Aorta (tissue), 5 donors: ENCODE results near the gene FCHSD2. TPM values are rescaled to one million over a fixed set of nuclear protein-coding genes. Genes with fewer than 3 reads are reported as not detected.
A peak's percentile ranks its signal among the peaks of the same experiment; 100 is the strongest.

ENCODE experiments used
- ATAC-seq: fragments of 200-7000 bp; cut with Tn5 transposase; one replicate; pipeline ENCODE4 v1.9.1; 2022; ENCODE audit warnings: moderate library complexity; ENCODE audit not compliant: low FRiP score
- DNase-seq, 2 donors: peaks; one replicate each; pipeline ENCODE4 v3.0.0-alpha.2; 2020
- H3K27ac ChIP-seq, 2 donors: one replicate each; pipeline ENCODE4 v1.5.1; 2013; ENCODE audit warnings: low read length in 2 of 2, mild to moderate bottlenecking in 2 of 2, moderate library complexity in 2 of 2, control low read depth in 1 of 2, inconsistent platforms in 1 of 2, low read depth in 1 of 2
- H3K27me3 ChIP-seq, 2 donors: one replicate each; pipeline ENCODE4 v1.6.1; 2013; ENCODE audit warnings: control low read depth in 1 of 2, low read length in 1 of 2, mild to moderate bottlenecking in 1 of 2, moderate library complexity in 1 of 2; ENCODE audit not compliant: insufficient read depth in 2 of 2, control insufficient read depth in 1 of 2
- H3K36me3 ChIP-seq, 2 donors: one replicate each; pipeline ENCODE4 v1.6.1; 2013; ENCODE audit warnings: control low read depth in 1 of 2, low read length in 1 of 2, mild to moderate bottlenecking in 1 of 2; ENCODE audit not compliant: insufficient read depth in 2 of 2, control insufficient read depth in 1 of 2
- H3K4me1 ChIP-seq, 2 donors: one replicate each; pipeline ENCODE4 v1.6.1; 2013; ENCODE audit warnings: low read length in 2 of 2, control low read depth in 1 of 2, mild to moderate bottlenecking in 1 of 2, moderate library complexity in 1 of 2; ENCODE audit not compliant: insufficient read depth in 2 of 2, control insufficient read depth in 1 of 2
- H3K4me3 ChIP-seq, 2 donors: one replicate each; pipeline ENCODE4 v1.5.1; 2013; ENCODE audit warnings: low read length in 2 of 2, control low read depth in 1 of 2, mild to moderate bottlenecking in 1 of 2
- H3K9me3 ChIP-seq: one replicate; pipeline ENCODE4 v1.6.1; 2013; ENCODE audit warnings: mild to moderate bottlenecking, low read length; ENCODE audit not compliant: control insufficient read depth
- WGBS, 2 donors: extraction: QIAGEN DNeasy Blood & Tissue Kit; methylation state at CpG; one replicate each; pipeline ENCODE4 v1.1.7; 2013; 5-methylcytosine and 5-hydroxymethylcytosine counted together
- intact Hi-C, 2 donors: fragments of 100-400 bp; cut with DNase I; formaldehyde crosslinking; loops; one replicate each; pipeline versions ENCODE4 v1.14.2 to v1.15.0; 2022
- polyA plus RNA-seq, 2 donors: library from polyadenylated mRNA; stranded (reverse); fragments of 200-250 nt; gene quantifications; one replicate each; pipeline ENCODE4 v1.2.3, GENCODE V29; 2013
- total RNA-seq, 2 donors: library from RNA; stranded (reverse); fragmentation: NEBNext Ultra II Directional; extraction: Animal tissue kit (Norgen Biotek cat#: 25700); gene quantifications; one replicate each; pipeline ENCODE4 v1.2.1, GENCODE V29; 2021
- donor health status: healthy with polysubstance abuse.
- donor health status: Bipolar disorder and iron deficiency.
- donor health status: DM: no; HTN: no; CAD: no.
- donor health status: DM: no; HTN: no; CAD: no.
- donor health status: DM: yes; HTN: yes; CAD: no.

Gene FCHSD2
- total and polyA plus RNA-seq, 4 donors, result 34.4 to 107 (median 62.2) TPM

GRCh38 chr11:73113426-73113825 lies 28.7 kb downstream of the FCHSD2 start:
- intact Hi-C loops, result no loop called here
- H3K27ac ChIP-seq, result no peak overlapping the region
- H3K4me1 ChIP-seq, result no peaks in the 10 kb centered on the region
- ATAC-seq (no peak), DNase-seq (no peak)
- H3K9me3 ChIP-seq, result no peaks in the 10 kb centered on the region
- H3K36me3 ChIP-seq, result no peaks in the 10 kb centered on the region
- WGBS, 2 donors, result 95 to 97% methylated on average over 6 of the region's 6 CpGs
- H3K27me3 ChIP-seq, result no peaks in the 10 kb centered on the region
- no peak overlapping the region for H3K4me3 ChIP-seq

GRCh38 chr11:73107597-73107996 lies 34.5 kb downstream of the FCHSD2 start:
- ATAC-seq, result no peak
- Histone ChIP-seq H3K4me1 (no peaks in the 10 kb centered on the region), H3K27me3 (no peaks in the 10 kb centered on the region), H3K36me3 (no peaks in the 10 kb centered on the region), H3K27ac (no peak overlapping the region), H3K4me3 (no peak overlapping the region), H3K9me3 (no peaks in the 10 kb centered on the region)
- intact Hi-C loops, result no loop called here
- WGBS, 2 donors, result 78 to 82% methylated on average over 3 of the region's 3 CpGs
- no peak for DNase-seq

- no peak for ATAC-seq
- Histone ChIP-seq H3K27me3 (no peaks in the 10 kb centered on the region), H3K27ac (no peak overlapping the region), H3K4me1 (no peaks in the 10 kb centered on the region), H3K36me3 (no peaks in the 10 kb centered on the region), H3K9me3 (no peaks in the 10 kb centered on the region), H3K4me3 (no peak overlapping the region)
- WGBS, 2 donors, result 85 to 96% methylated on average over 1 of the region's 1 CpG
- no peak for DNase-seq
- intact Hi-C loops, result no loop called here
Observed at GRCh38 chr11:73106347-73106746, 35.8 kb downstream of the FCHSD2 start.

GRCh38 chr11:73100578-73100977 lies 41.5 kb downstream of the FCHSD2 start:
- no peaks in the 10 kb centered on the region for H3K27me3 ChIP-seq

GRCh38 chr11:73099512-73100266 lies 42.4 kb downstream of the FCHSD2 start:
- no peak overlapping the region for H3K27ac ChIP-seq
- WGBS, 2 donors, result 85 to 91% methylated on average over 25 of the region's 25 CpGs
- intact Hi-C loops, result no loop called here
- no peaks in the 10 kb centered on the region for H3K27me3 ChIP-seq
- H3K4me1 ChIP-seq, result peaks cover 0 to 2% of the 10 kb centered on the region in 2 donors
- ATAC-seq (no peak), DNase-seq (no peak)
- no peak overlapping the region for H3K4me3 ChIP-seq
- H3K9me3 ChIP-seq, result no peaks in the 10 kb centered on the region
- H3K36me3 ChIP-seq, result no peaks in the 10 kb centered on the region

More at GRCh38 chr11:73100578-73100977, 41.5 kb downstream of the FCHSD2 start:
- 73 to 78% methylated on average over 8 of the region's 8 CpGs for WGBS, 2 donors
- ATAC-seq (no peak), DNase-seq (no peak)
- peaks cover 0 to under 1% of the 10 kb centered on the region in 2 donors for H3K4me1 ChIP-seq
- H3K36me3 ChIP-seq, result no peaks in the 10 kb centered on the region
- no peaks in the 10 kb centered on the region for H3K9me3 ChIP-seq
- no peak overlapping the region for H3K27ac ChIP-seq
- intact Hi-C loops, result no loop called here
- no peak overlapping the region for H3K4me3 ChIP-seq

GRCh38 chr11:73095613-73096012 lies 46.5 kb downstream of the FCHSD2 start:
- Histone ChIP-seq H3K4me1 (peaks cover 0 to 2% of the 10 kb centered on the region in 2 donors), H3K27ac (no peak overlapping the region), H3K36me3 (no peaks in the 10 kb centered on the region), H3K4me3 (no peak overlapping the region), H3K27me3 (no peaks in the 10 kb centered on the region), H3K9me3 (no peaks in the 10 kb centered on the region)
- whole genome bisulfite sequencing, 2 donors, result 33% methylated on average over 2 of the region's 2 CpGs
- DNase-seq (no peak), ATAC-seq (no peak)
- intact Hi-C loops, result no loop called here

- no peaks in the 10 kb centered on the region for H3K9me3 ChIP-seq
- ATAC-seq (no peak), DNase-seq (no peak)
- no peaks in the 10 kb centered on the region for H3K27me3 ChIP-seq
- intact Hi-C loops, result no loop called here
- H3K4me1 ChIP-seq, result peaks cover 4% of the 10 kb centered on the region in 2 donors
- no peak overlapping the region for H3K27ac ChIP-seq
- H3K36me3 ChIP-seq, result no peaks in the 10 kb centered on the region
- 82% methylated on average over 9 of the region's 9 CpGs for WGBS, 2 donors
- H3K4me3 ChIP-seq, result no peak overlapping the region
Observed at GRCh38 chr11:73091521-73092305, 50.4 kb downstream of the FCHSD2 start.

- WGBS, 2 donors, result 28 to 41% methylated on average over 1 of the region's 1 CpG
- no peak for DNase-seq
- Histone ChIP-seq H3K27ac (no peak overlapping the region), H3K4me1 (peaks cover 1 to 6% of the 10 kb centered on the region in 2 donors), H3K9me3 (no peaks in the 10 kb centered on the region), H3K36me3 (no peaks in the 10 kb centered on the region), H3K27me3 (no peaks in the 10 kb centered on the region), H3K4me3 (no peak overlapping the region)
- intact Hi-C loops, result no loop called here
- ATAC-seq, result peak; percentile 57
Observed at GRCh38 chr11:73087730-73088129, 54.4 kb downstream of the FCHSD2 start.
